Liver (tissue), 9 donors: Measurements from ENCODE around the gene XXYLT1. TPM values are rescaled to one million over a fixed set of nuclear protein-coding genes. Genes with fewer than 3 reads are reported as not detected.

Source experiments
- DNase-seq: peaks from one replicate; pipeline ENCODE4 v3.0.0-alpha.2; 2017; ENCODE audit warnings: low spot score
- H3K27ac ChIP-seq, 2 donors: one replicate each; pipeline ENCODE4 v1.7.0; 2013; ENCODE audit warnings: inconsistent platforms in 2 of 2, low read length in 2 of 2, control low read depth in 1 of 2, low read depth in 1 of 2, mild to moderate bottlenecking in 1 of 2
- H3K27me3 ChIP-seq, 4 donors: one replicate each; pipeline versions ENCODE4 v1.6.1 to v1.7.0; 2013; ENCODE audit warnings: low read length in 3 of 4, inconsistent platforms in 1 of 4, mild to moderate bottlenecking in 1 of 4, moderate library complexity in 1 of 4; ENCODE audit not compliant: control insufficient read depth in 4 of 4, insufficient read depth in 4 of 4
- H3K36me3 ChIP-seq, 4 donors: one replicate each; pipeline versions ENCODE4 v1.6.1 to v1.7.0; 2013; ENCODE audit warnings: low read length in 3 of 4, mild to moderate bottlenecking in 3 of 4, low read depth in 1 of 4, moderate library complexity in 1 of 4; ENCODE audit not compliant: control insufficient read depth in 4 of 4, insufficient read depth in 3 of 4
- H3K4me1 ChIP-seq, 4 donors: one replicate each; pipeline versions ENCODE4 v1.6.1 to v1.7.0; 2013; ENCODE audit warnings: low read length in 3 of 4, mild to moderate bottlenecking in 3 of 4, moderate library complexity in 1 of 4; ENCODE audit not compliant: control insufficient read depth in 4 of 4, insufficient read depth in 4 of 4
- H3K4me3 ChIP-seq, 3 donors: one replicate each; pipeline versions ENCODE4 v1.6.1 to v1.7.0; 2013; ENCODE audit warnings: low read length in 3 of 3, control low read depth in 1 of 3, low read depth in 1 of 3, mild to moderate bottlenecking in 1 of 3
- H3K9ac ChIP-seq, 2 donors: one replicate each; pipeline ENCODE4 v1.7.0; 2013; ENCODE audit warnings: low read length in 2 of 2, mild to moderate bottlenecking in 2 of 2, moderate library complexity in 2 of 2, control low read depth in 1 of 2, low read depth in 1 of 2
- H3K9me3 ChIP-seq, 4 donors: one replicate each; pipeline versions ENCODE4 v1.6.1 to v1.7.0; 2013; ENCODE audit warnings: low read length in 3 of 4; ENCODE audit not compliant: control insufficient read depth in 4 of 4
- EGR1 ChIP-seq, 2 donors: IDR thresholded peaks; 2 replicates each; pipeline ENCODE4 v1.6.1; 2016 to 2018; ENCODE audit warnings: antibody characterized with exemption in 2 of 2, low read depth in 2 of 2
- FOXA1 ChIP-seq: IDR thresholded peaks from 2 replicates; pipeline ENCODE4 v1.6.1; 2016; ENCODE audit warnings: antibody characterized with exemption
- HNF4A ChIP-seq, 2 donors: conservative IDR thresholded peaks; 2 replicates each; pipeline ENCODE4 v1.6.1; 2016; ENCODE audit warnings: antibody characterized with exemption in 2 of 2, mild to moderate bottlenecking in 2 of 2
- HNF4G ChIP-seq: IDR thresholded peaks from 2 replicates; pipeline ENCODE4 v1.6.1; 2016; ENCODE audit warnings: antibody characterized with exemption
- REST ChIP-seq: IDR thresholded peaks from 2 replicates; pipeline ENCODE4 v1.6.1; 2016; ENCODE audit warnings: antibody characterized with exemption, mild to moderate bottlenecking
- SP1 ChIP-seq: IDR thresholded peaks from 2 replicates; pipeline ENCODE4 v1.6.1; 2018; ENCODE audit warnings: antibody characterized with exemption, mild to moderate bottlenecking
- YY1 ChIP-seq: IDR thresholded peaks from 2 replicates; pipeline ENCODE4 v1.6.1; 2016; ENCODE audit warnings: antibody characterized with exemption, mild to moderate bottlenecking
- WGBS: extraction: QIAGEN DNeasy Blood & Tissue Kit; methylation state at CpG from one replicate; pipeline ENCODE4 v1.1.7; 2013; 5-methylcytosine and 5-hydroxymethylcytosine counted together
- polyA plus RNA-seq, 2 donors: library from polyadenylated mRNA; stranded (reverse) in 1 of 2; unstranded in 1 of 2; fragments of 200-250 nt in 1 of 2; fragments of >200 nt in 1 of 2; fragmentation: Nextera tagmentation in 1 of 2; extraction: Ambion mirVana in 1 of 2; gene quantifications; one replicate each; pipeline versions ENCODE4 v1.2.1 to v1.2.3, GENCODE V29; 2013 to 2015
- total RNA-seq, 2 donors: library from RNA; depleted of rRNA; stranded (reverse); fragments of >200 nt; gene quantifications; one replicate each; pipeline ENCODE4 v1.2.3, GENCODE V29; 2014
- donor health status: healthy.
- donor health status: healthy.
- donor health status: healthy.
- donor health status: healthy.
- donor health status: healthy.

The XXYLT1 gene
- total and polyA plus RNA-seq, 4 donors: 0.93 to 7.6 (median 2.8) TPM

- TF ChIP-seq REST (no peak), YY1 (no peak)
Measured at GRCh38 chr3:195226445-195226844, 44.5 kb downstream of the XXYLT1 start (continued).

GRCh38 chr3:195224980-195225580, 45.9 kb downstream of the XXYLT1 start:
- no peak for DNase-seq
- 97% methylated on average over 3 of the region's 3 CpGs for WGBS
- Histone ChIP-seq H3K4me1 (peaks cover 0 to 1% (median 0%) of the 10 kb centered on the region in 4 donors), H3K27ac (no peak overlapping the region), H3K9ac (no peak overlapping the region), H3K9me3 (no peaks in the 10 kb centered on the region), H3K4me3 (no peak overlapping the region), H3K27me3 (no peaks in the 10 kb centered on the region), H3K36me3 (no peaks in the 10 kb centered on the region)
- TF ChIP-seq HNF4A (conservative IDR thresholded peaks at IDR 0.05) (no peak), EGR1 (IDR thresholded peaks at IDR 0.05; ENCODE audit: low read depth in 2 of 2) (no peak), HNF4G (no peak), FOXA1 (no peak)

GRCh38 chr3:195224156-195224979, 46.6 kb downstream of the XXYLT1 start:
- Histone ChIP-seq H3K27me3 (no peaks in the 10 kb centered on the region), H3K36me3 (no peaks in the 10 kb centered on the region), H3K9ac (no peak overlapping the region), H3K4me3 (no peak overlapping the region), H3K9me3 (no peaks in the 10 kb centered on the region), H3K4me1 (peaks cover 0 to 1% (median 0%) of the 10 kb centered on the region in 4 donors), H3K27ac (no peak overlapping the region)
- peak; percentile 26 for DNase-seq
- WGBS: 91% methylated on average over 12 of the region's 12 CpGs
- TF ChIP-seq SP1: no peak
- TF ChIP-seq HNF4A (conservative IDR thresholded peaks at IDR 0.05): no peak
- no peak for TF ChIP-seq REST
- TF ChIP-seq YY1: no peak
